ENCODE data around the gene PRKCA.

GRCh38 chr17:66842959-66843358 is 540.5 kb downstream of the PRKCA start:
- no peak for TF ChIP-seq CTCF (conservative IDR thresholded peaks at IDR 0.05; ENCODE audit: low read length)
- no peak for TF ChIP-seq EZH2phosphoT487 (IDR thresholded peaks at IDR 0.05; ENCODE audit: borderline replicate concordance)
